Measurements from ENCODE around the gene MBNL2. TPM values are rescaled to one million over a fixed set of nuclear protein-coding genes. Genes with fewer than 3 reads are reported as not detected.

The MBNL2 gene
- total and polyA plus RNA-seq, 10 of the 15 experiments (the other 5 are each of a cell fraction or from before 2014, with no cell fraction given): 1.6 to 9.7 (median 6.7) TPM

DNA sequence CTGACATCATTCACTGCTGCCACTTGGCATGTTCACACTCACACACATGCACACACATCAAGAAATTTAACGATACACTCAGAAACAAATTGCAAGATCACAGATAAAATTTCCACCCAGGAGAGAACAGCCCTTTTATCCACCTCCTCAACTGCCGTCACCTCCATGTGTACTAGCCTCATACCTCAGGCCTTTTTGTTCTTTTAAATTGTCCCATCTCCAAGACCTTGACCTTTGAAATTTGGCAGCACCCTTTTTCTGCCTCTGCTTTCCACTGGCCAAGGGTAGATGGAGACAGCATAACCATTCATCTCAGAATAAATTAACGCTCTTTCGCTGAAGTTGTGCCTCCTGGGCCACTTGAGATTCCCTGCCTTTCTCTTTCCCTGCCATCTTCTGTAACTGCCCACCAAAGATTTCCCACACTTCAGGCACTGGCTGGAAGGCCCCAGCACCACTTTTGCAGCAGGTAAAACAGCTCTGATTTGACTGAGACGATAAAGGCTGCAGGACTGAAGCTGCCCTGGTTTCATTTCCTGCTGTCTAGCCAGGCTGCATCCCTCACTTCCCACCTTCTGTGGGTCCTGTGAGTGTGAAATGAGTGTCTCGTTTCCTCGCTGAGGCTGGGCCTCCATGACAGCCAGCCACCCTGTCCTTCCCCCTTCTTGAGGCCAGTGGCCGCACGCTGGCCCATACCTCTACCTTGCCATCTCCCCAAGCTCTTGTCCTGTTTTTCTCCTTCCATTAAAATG is 39.3 kb downstream of the MBNL2 start (continued):
- TF ChIP-seq ZBTB40 (IDR thresholded peaks at IDR 0.05; ENCODE audit: borderline replicate concordance): no peak
- TF ChIP-seq EED (IDR thresholded peaks at IDR 0.05; ENCODE audit: low read depth): peak; percentile 63; the same call in 1 of the 2 replicates
- TF ChIP-seq NKRF (conservative IDR thresholded peaks at IDR 0.05): no peak
- no peak for TF ChIP-seq ZNF207 (IDR thresholded peaks at IDR 0.05; ENCODE audit: borderline replicate concordance)
- TF ChIP-seq IKZF1 (conservative IDR thresholded peaks at IDR 0.05): 0 out of 2 replicates have a peak, but pooled peaks have one; percentile 41
- no peak for TF ChIP-seq CHD2 (IDR thresholded peaks at IDR 0.05; ENCODE audit: borderline replicate concordance, low read depth, low read length)
- TF ChIP-seq SPI1 (IDR thresholded peaks at IDR 0.05; ENCODE audit: borderline replicate concordance, insufficient read depth, low read depth, low read length): peak; percentile 53; the same call in 1 of the 2 replicates

Data from GM12878 (cell line).